H1 (cell line): ENCODE results near the gene CUEDC2. TPM values are rescaled to one million over a fixed set of nuclear protein-coding genes. Genes with fewer than 3 reads are reported as not detected.
A peak's percentile ranks its signal among the peaks of the same experiment; 100 is the strongest.

Experiments used
- CTCF ChIA-PET: fragments of 300-600 bp; sonication (Branson Sonifier 250); formaldehyde crosslinking; loops from one replicate; lab custom pipeline; 2021; ENCODE audit not compliant: partially characterized antibody; lab: Charles Lee
- POLR2A ChIA-PET: fragments of 300-600 bp; sonication (Branson Sonifier 250); formaldehyde crosslinking; loops from one replicate; lab custom pipeline; 2021; ENCODE audit warnings: inconsistent platforms; ENCODE audit not compliant: partially characterized antibody; lab: Charles Lee
- DNase-seq, 2 experiments: peaks; one replicate each; pipeline versions ENCODE4 v3.0.0 to v3.0.0-alpha.2; 2010 to 2022; ENCODE audit warnings: low spot score in 2 of 2, low read depth in 1 of 2, mixed read lengths in 1 of 2
- FAIRE-seq: peaks from 2 replicates; lab custom pipeline; 2011; peaks lifted over from hg19 to GRCh38; lab: Jason Lieb, UNC
- H2AFZ ChIP-seq: 2 replicates; pipeline ENCODE4 v1.8.1; 2012; ENCODE audit warnings: low read length, inconsistent platforms
- H2AK5ac ChIP-seq: 2 replicates; pipeline ENCODE4 v1.6.1; 2013; ENCODE audit warnings: low read depth, low read length
- H2BK120ac ChIP-seq: replicated peaks from 2 replicates; pipeline ENCODE3; 2013; ENCODE audit warnings: low read depth, low read length, inconsistent platforms
- H2BK12ac ChIP-seq: 2 replicates; pipeline ENCODE4 v1.6.1; 2013; ENCODE audit warnings: low read depth, low read length
- H2BK15ac ChIP-seq: 2 replicates; pipeline ENCODE4 v1.6.1; 2013; ENCODE audit warnings: low read length
- H2BK20ac ChIP-seq: 2 replicates; pipeline ENCODE4 v1.6.1; 2013; ENCODE audit warnings: low read length
- H2BK5ac ChIP-seq: 2 replicates; pipeline ENCODE4 v1.6.1; 2013; ENCODE audit warnings: low read depth, low read length
- H3K14ac ChIP-seq: 2 replicates; pipeline ENCODE4 v1.6.1; 2013; ENCODE audit warnings: inconsistent platforms; ENCODE audit not compliant: insufficient read length
- H3K18ac ChIP-seq: 2 replicates; pipeline ENCODE4 v1.6.1; 2013; ENCODE audit warnings: low read length; ENCODE audit errors: extremely low read depth
- H3K23ac ChIP-seq: 2 replicates; pipeline ENCODE4 v1.6.1; 2013; ENCODE audit warnings: inconsistent platforms; ENCODE audit not compliant: insufficient read length
- H3K23me2 ChIP-seq: 2 replicates; pipeline ENCODE4 v1.6.1; 2013; ENCODE audit warnings: low read depth, low read length
- H3K27ac ChIP-seq: 2 replicates; pipeline ENCODE4 v1.6.1; 2011; ENCODE audit warnings: low read depth, low read length, inconsistent platforms
- H3K27me3 ChIP-seq, 4 experiments: replicated peaks in 1 of 4; 1 replicate in 1 of 4; 2 replicates in 3 of 4; pipeline versions ENCODE4 v1.6.1 to v1.8.1; 2011 to 2013; ENCODE audit warnings: low read length in 3 of 4, mild to moderate bottlenecking in 3 of 4, inconsistent platforms in 2 of 4, mixed read lengths in 2 of 4, moderate library complexity in 1 of 4; ENCODE audit not compliant: control insufficient read depth in 3 of 4, insufficient read depth in 3 of 4; ENCODE audit errors: extremely low read depth in 1 of 4
- H3K36me3 ChIP-seq, 4 experiments: 2 replicates each; pipeline versions ENCODE4 v1.6.1 to v1.8.1; 2011 to 2013; ENCODE audit warnings: mild to moderate bottlenecking in 4 of 4, low read length in 3 of 4, moderate library complexity in 2 of 4, control low read depth in 1 of 4, inconsistent platforms in 1 of 4; ENCODE audit not compliant: insufficient read depth in 4 of 4, control insufficient read depth in 2 of 4
- H3K4ac ChIP-seq: replicated peaks from 2 replicates; pipeline ENCODE3; 2013; ENCODE audit warnings: low read length, low read depth, mixed read lengths, inconsistent platforms; ENCODE audit not compliant: insufficient read length
- H3K4me1 ChIP-seq, 4 experiments: replicated peaks in 1 of 4; 1 replicate in 1 of 4; 2 replicates in 3 of 4; pipeline versions ENCODE4 v1.6.1 to v1.8.1; 2011 to 2013; ENCODE audit warnings: low read length in 3 of 4, inconsistent platforms in 2 of 4, mixed read lengths in 1 of 4; ENCODE audit not compliant: insufficient read depth in 4 of 4, control insufficient read depth in 3 of 4
- H3K4me2 ChIP-seq, 2 experiments: 2 replicates each; pipeline versions ENCODE4 v1.6.1 to v1.8.1; 2011 to 2013; ENCODE audit warnings: low read depth in 2 of 2, low read length in 2 of 2, control low read depth in 1 of 2, inconsistent platforms in 1 of 2, mild to moderate bottlenecking in 1 of 2; ENCODE audit not compliant: insufficient read depth in 1 of 2
- H3K4me3 ChIP-seq, 4 experiments: fragments of 200-600, 300-600 bp in 1 of 4; sonication (generic), shearing (Covaris generic), sonication (Bioruptor Twin) in 1 of 4; 2 replicates each; pipeline versions ENCODE4 v1.5.1 to v1.8.1; 2011 to 2016; ENCODE audit warnings: low read length in 4 of 4, low read depth in 3 of 4, control low read depth in 2 of 4, inconsistent platforms in 2 of 4, mild to moderate bottlenecking in 2 of 4, mixed read lengths in 1 of 4, moderate library complexity in 1 of 4; ENCODE audit not compliant: insufficient read depth in 2 of 4; ENCODE audit errors: extremely low read depth in 1 of 4
- H3K56ac ChIP-seq: replicated peaks from 2 replicates; pipeline ENCODE3; 2013; ENCODE audit warnings: low read depth, mild to moderate bottlenecking, mixed read lengths, low read length, inconsistent platforms; ENCODE audit not compliant: insufficient read length
- H3K79me1 ChIP-seq: 2 replicates; pipeline ENCODE4 v1.6.1; 2013; ENCODE audit warnings: low read depth, low read length, control low read depth
- H3K79me2 ChIP-seq, 2 experiments: 2 replicates each; pipeline versions ENCODE4 v1.6.1 to v1.8.1; 2012 to 2013; ENCODE audit warnings: low read length in 2 of 2, mild to moderate bottlenecking in 2 of 2, inconsistent platforms in 1 of 2; ENCODE audit not compliant: insufficient read depth in 2 of 2, control insufficient read depth in 1 of 2
- H3K9ac ChIP-seq, 4 experiments: replicated peaks in 1 of 4; 1 replicate in 1 of 4; 2 replicates in 3 of 4; pipeline versions ENCODE4 v1.6.1 to v1.8.1; 2011 to 2013; ENCODE audit warnings: low read depth in 3 of 4, low read length in 3 of 4, control low read depth in 2 of 4, mild to moderate bottlenecking in 2 of 4, moderate library complexity in 2 of 4, inconsistent platforms in 1 of 4; ENCODE audit errors: extremely low read depth in 1 of 4
- H3K9me3 ChIP-seq, 2 experiments: 2 replicates each; pipeline versions ENCODE4 v1.6.1 to v1.8.1; 2012 to 2013; ENCODE audit warnings: mild to moderate bottlenecking in 2 of 2, moderate library complexity in 2 of 2, control low read depth in 1 of 2, inconsistent platforms in 1 of 2, low read depth in 1 of 2, low read length in 1 of 2, mixed read lengths in 1 of 2; ENCODE audit not compliant: insufficient read depth in 2 of 2
- H4K20me1 ChIP-seq, 2 experiments: replicated peaks in 1 of 2; 2 replicates each; pipeline versions ENCODE3 to v1.8.1; 2011 to 2013; ENCODE audit warnings: inconsistent platforms in 2 of 2, low read length in 2 of 2, mild to moderate bottlenecking in 1 of 2; ENCODE audit not compliant: insufficient read depth in 2 of 2, control insufficient read depth in 1 of 2
- H4K5ac ChIP-seq: 2 replicates; pipeline ENCODE4 v1.6.1; 2013; ENCODE audit warnings: low read length, low read depth, mixed read lengths, inconsistent platforms; ENCODE audit not compliant: insufficient read length
- H4K8ac ChIP-seq: 2 replicates; pipeline ENCODE4 v1.8.0; 2013; ENCODE audit warnings: mild to moderate bottlenecking, moderate library complexity, low read length, inconsistent platforms; ENCODE audit not compliant: insufficient read depth; ENCODE audit errors: extremely low read depth
- H4K91ac ChIP-seq: replicated peaks from 2 replicates; pipeline ENCODE3; 2013; ENCODE audit warnings: low read length, mixed read lengths, inconsistent platforms; ENCODE audit not compliant: insufficient read length
- BRCA1 ChIP-seq: IDR thresholded peaks from 2 replicates; pipeline ENCODE4 v1.6.1; 2012; ENCODE audit warnings: low read depth, low read length, improper control_type of control experiment
- GABPA ChIP-seq: IDR thresholded peaks from 2 replicates; pipeline ENCODE4 v1.6.1; 2011; ENCODE audit warnings: mild to moderate bottlenecking, low read length, moderate library complexity, borderline replicate concordance; ENCODE audit not compliant: insufficient read depth
- GTF2F1 ChIP-seq: IDR thresholded peaks from 2 replicates; pipeline ENCODE4 v1.6.1; 2012; ENCODE audit warnings: low read depth, low read length, improper control_type of control experiment, borderline replicate concordance
- HDAC2 ChIP-seq, 2 experiments: fragments of 300-600 bp in 1 of 2; sonication (generic) in 1 of 2; IDR thresholded peaks; 2 replicates each; pipeline ENCODE4 v1.6.1; 2011 to 2012; ENCODE audit warnings: low read depth in 2 of 2, low read length in 2 of 2, mild to moderate bottlenecking in 2 of 2, moderate library complexity in 2 of 2, borderline replicate concordance in 1 of 2, inconsistent platforms in 1 of 2
- JUN ChIP-seq: IDR thresholded peaks from 2 replicates; pipeline ENCODE4 v1.6.1; 2011; ENCODE audit warnings: low read depth, mild to moderate bottlenecking, improper control_type of control experiment, low read length
- RBBP5 ChIP-seq: IDR thresholded peaks from 2 replicates; pipeline ENCODE4 v1.7.1; 2012; ENCODE audit warnings: low read depth, mild to moderate bottlenecking, inconsistent platforms, low read length, moderate library complexity, borderline replicate concordance
- RXRA ChIP-seq: IDR thresholded peaks from 2 replicates; pipeline ENCODE4 v1.6.1; 2011; ENCODE audit warnings: low read depth, mild to moderate bottlenecking, low read length, moderate library complexity; ENCODE audit not compliant: insufficient read depth
- SIRT6 ChIP-seq: IDR thresholded peaks from one replicate; pipeline ENCODE4 v1.7.1; 2012; ENCODE audit warnings: low read length, inconsistent platforms
- WGBS, 2 experiments: shearing (Covaris generic) in 1 of 2; methylation state at CpG; one replicate each; pipeline versions ENCODE4 v1.1.6 to v1.1.7; 2013 to 2015; ENCODE audit warnings: low lambda C conversion rate in 2 of 2, mixed read lengths in 2 of 2, inconsistent platforms in 1 of 2, low coverage in 1 of 2, missing lambda C conversion rate in 1 of 2; ENCODE audit not compliant: insufficient replicate concordance in 2 of 2, insufficient coverage in 1 of 2, insufficient read length in 1 of 2; ENCODE audit errors: extremely low coverage in 1 of 2, missing lambda C conversion rate in 1 of 2; 5-methylcytosine and 5-hydroxymethylcytosine counted together
- polyA plus RNA-seq, 7 experiments: library from polyadenylated mRNA; depleted of rRNA in 3 of 7; stranded (reverse) in 5 of 7; unstranded in 2 of 7; fragments of >200 nt in 5 of 7; fragments of 200-250 nt in 2 of 7; gene quantifications; 1 replicate in 5 of 7; 2 replicates in 1 of 7; 4 replicates in 1 of 7; pipeline versions ENCODE4 v1.2.1 to v1.2.3, GENCODE V29; 2011 to 2013; ENCODE audit warnings: missing spikeins in 2 of 7, mixed read lengths in 2 of 7
- total RNA-seq: library from RNA; stranded (reverse); fragmentation: NEBNext Ultra II Directional; extraction: Animal tissue kit (Norgen Biotek cat#: 25700); gene quantifications from 2 replicates; pipeline ENCODE4 v1.2.1, GENCODE V29; 2021

The CUEDC2 gene
- total and polyA plus RNA-seq, 2 of the 8 experiments (the other 6 are each of a cell fraction or from before 2014, with no cell fraction given), result 41.7 to 55.2 TPM

DNA sequence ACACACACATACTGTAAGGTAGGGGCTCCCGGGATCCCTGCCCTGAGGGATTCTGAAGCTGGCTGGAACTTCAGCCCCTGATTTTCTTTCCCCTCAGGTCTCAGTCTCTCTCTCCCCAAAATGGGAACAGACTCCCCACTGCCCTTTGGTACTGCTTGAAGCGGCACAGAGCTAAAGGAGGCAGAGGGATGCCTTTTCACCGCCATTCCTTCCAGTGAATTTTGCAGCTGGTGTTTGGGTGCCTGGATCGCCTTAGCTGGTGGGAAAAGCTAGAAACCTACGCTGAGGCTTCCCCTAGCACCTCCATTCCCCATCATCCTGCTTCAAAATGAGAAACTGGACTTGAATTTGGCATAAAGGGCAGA, 2.7 kb upstream of the CUEDC2 start:
- H3K4me3 ChIP-seq, result peak overlapping the region; percentile 10 to 52 (median 42); a peak in 6 of 8 replicates
- H3K79me1 ChIP-seq, result no peaks in the 10 kb centered on the region
- FAIRE-seq, result no peak
- TF ChIP-seq GTF2F1 (no peak), RXRA (no peak), SIRT6 (no peak), JUN (no peak), GABPA (no peak), RBBP5 (no peak), HDAC2 (IDR thresholded peaks at IDR 0.05; ENCODE audit: borderline replicate concordance in 1 of 2, low read depth in 2 of 2, low read length in 2 of 2) (no peak), BRCA1 (no peak)

More for the DNA sequence above, 2.7 kb upstream of the CUEDC2 start:
- no peak overlapping the region for H2BK12ac ChIP-seq
- 26% methylated on average over 5 of the region's 5 CpGs; no CpG with 5 or more reads in 1 of the 2 experiments for WGBS, 2 experiments
- no peaks in the 10 kb centered on the region; a peak in 1 of 4 replicates for H3K79me2 ChIP-seq
- H2BK20ac ChIP-seq, result no peak overlapping the region
- no peak overlapping the region for H2BK15ac ChIP-seq
- no peak overlapping the region for H2AK5ac ChIP-seq
- no peak overlapping the region for H3K56ac ChIP-seq
- no peak overlapping the region for H3K23ac ChIP-seq
- no peak overlapping the region for H4K91ac ChIP-seq
- no peak overlapping the region for H3K27ac ChIP-seq
- DNase-seq, result no peak
- H3K14ac ChIP-seq, result no peak overlapping the region
- H2BK120ac ChIP-seq, result no peak overlapping the region
- H3K36me3 ChIP-seq, result no peaks in the 10 kb centered on the region; a peak in 1 of 8 replicates
- H3K4me1 ChIP-seq, result peaks cover 0 to 18% (median 13%) of the 10 kb centered on the region in 4 experiments; a peak in 6 of 7 replicates
- H3K23me2 ChIP-seq, result peaks cover 9% of the 10 kb centered on the region
- H3K9me3 ChIP-seq, result no peaks in the 10 kb centered on the region
- peak overlapping the region; percentile 62 to 74 for H3K4me2 ChIP-seq
- no peak overlapping the region; a peak in 1 of 7 replicates for H3K9ac ChIP-seq
- H2BK5ac ChIP-seq, result no peak overlapping the region
- ChIA-PET POLR2A (interaction anchor here (1.3 to 9.0 kb wide), 4 partner anchors 14 to 43 kb away, joined by 3 to 75 read pairs (median 28); partner anchors contain the start of genes C10orf95 and FBXL15), CTCF (interaction anchor here (1.0 to 7.5 kb wide), 9 partner anchors 9 to 51 kb away, joined by 4 to 40 read pairs (median 8); partner anchors contain the start of genes C10orf95 and NFKB2)
- H3K4ac ChIP-seq, result no peak overlapping the region
- H3K27me3 ChIP-seq, result peaks cover 13 to 37% (median 34%) of the 10 kb centered on the region in 4 experiments
- no peak overlapping the region for H3K18ac ChIP-seq
- no peak overlapping the region for H2AFZ ChIP-seq
- H4K20me1 ChIP-seq, result no peaks in the 10 kb centered on the region
- no peak overlapping the region for H4K5ac ChIP-seq
- no peak overlapping the region for H4K8ac ChIP-seq
